Type B pancreatic cell (in vitro differentiated cells): Measurements from ENCODE around the gene CCDC194. TPM values are rescaled to one million over a fixed set of nuclear protein-coding genes. Genes with fewer than 3 reads are reported as not detected.

Experiments
- DNase-seq: peaks from one replicate; pipeline ENCODE4 v3.0.0; 2021; ENCODE audit warnings: mixed read lengths; ENCODE audit not compliant: unreplicated experiment; ENCODE audit errors: extremely low spot score
- H3K27ac Mint-ChIP-seq: 2 replicates; pipeline ENCODE4 v1.8.0; 2021; ENCODE audit warnings: mild to moderate bottlenecking, mixed read lengths
- H3K27me3 Mint-ChIP-seq: 2 replicates; pipeline ENCODE4 v1.8.0; 2021; ENCODE audit warnings: mixed read lengths
- H3K36me3 Mint-ChIP-seq: 2 replicates; pipeline ENCODE4 v1.8.0; 2021; ENCODE audit warnings: mixed read lengths
- H3K4me1 Mint-ChIP-seq: one replicate; pipeline ENCODE4 v1.8.0; 2021; ENCODE audit warnings: mixed read lengths; ENCODE audit not compliant: unreplicated experiment
- H3K4me3 Mint-ChIP-seq: 2 replicates; pipeline ENCODE4 v1.8.0; 2021; ENCODE audit warnings: mild to moderate bottlenecking, mixed read lengths
- H3K9me3 Mint-ChIP-seq: 2 replicates; pipeline ENCODE4 v1.8.0; 2021; ENCODE audit warnings: mixed read lengths
- CTCF ChIP-seq: fragments of 200-600 bp; sonication (generic); conservative IDR thresholded peaks from 2 replicates; pipeline ENCODE4 v1.5.0; 2021; ENCODE audit warnings: antibody characterized with exemption, mild to moderate bottlenecking
- total RNA-seq: library from RNA; stranded (reverse); gene quantifications from 2 replicates; pipeline ENCODE4 v1.2.1, GENCODE V29; 2021; ENCODE audit warnings: low replicate concordance

Gene CCDC194
- total RNA-seq, 1 donor from 2014 or later = not detected

GRCh38 chr19:17405250-17406045 is 11.5 kb upstream of the CCDC194 start, which contains the start of gene BST2:
BST2 (minus strand) TSS chr19:17405630; CDS start chr19:17405575, 55 bp downstream.
- Mint-ChIP-seq H3K4me3 (no peak within 1 kb of the TSS), H3K27me3 (peaks cover 4% of the 10 kb centered on the region), H3K9me3 (no peaks in the 10 kb centered on the region), H3K36me3 (no peaks in the 10 kb centered on the region), H3K4me1 (peaks cover 11% of the 10 kb centered on the region), H3K27ac (no peak within 1 kb of the TSS)
- no peak for DNase-seq
- TF ChIP-seq CTCF = no peak

GRCh38 chr19:17404621-17405249 is 10.7 kb upstream of the CCDC194 start:
- no peak for DNase-seq
- no peaks in the 10 kb centered on the region for H3K36me3 Mint-ChIP-seq
- peaks cover 4% of the 10 kb centered on the region for H3K27me3 Mint-ChIP-seq
- no peak overlapping the region for H3K27ac Mint-ChIP-seq
- H3K4me1 Mint-ChIP-seq = peaks cover 11% of the 10 kb centered on the region
- no peak overlapping the region for H3K4me3 Mint-ChIP-seq
- TF ChIP-seq CTCF = no peak
- H3K9me3 Mint-ChIP-seq = no peaks in the 10 kb centered on the region

- TF ChIP-seq CTCF = no peak
- Mint-ChIP-seq H3K36me3 (no peaks in the 10 kb centered on the region), H3K27me3 (peaks cover 4% of the 10 kb centered on the region), H3K4me3 (no peak overlapping the region), H3K4me1 (peaks cover 11% of the 10 kb centered on the region), H3K9me3 (no peaks in the 10 kb centered on the region), H3K27ac (no peak overlapping the region)
- no peak for DNase-seq
Observed at GRCh38 chr19:17404015-17404414, 10.0 kb upstream of the CCDC194 start.

- Mint-ChIP-seq H3K27me3 (peaks cover 4% of the 10 kb centered on the region), H3K36me3 (no peaks in the 10 kb centered on the region), H3K4me1 (peaks cover 11% of the 10 kb centered on the region), H3K4me3 (peak overlapping the region; percentile 28), H3K9me3 (no peaks in the 10 kb centered on the region), H3K27ac (no peak overlapping the region)
- no peak for TF ChIP-seq CTCF
- no peak for DNase-seq
Observed at GRCh38 chr19:17402982-17403855, 9.2 kb upstream of the CCDC194 start.

GRCh38 chr19:17401628-17402027 is 7.6 kb upstream of the CCDC194 start:
- no peak overlapping the region for H3K27ac Mint-ChIP-seq
- no peak for TF ChIP-seq CTCF
- no peaks in the 10 kb centered on the region for H3K36me3 Mint-ChIP-seq
- H3K27me3 Mint-ChIP-seq = peaks cover 4% of the 10 kb centered on the region
- no peak for DNase-seq
- no peak overlapping the region for H3K4me3 Mint-ChIP-seq
- no peaks in the 10 kb centered on the region for H3K9me3 Mint-ChIP-seq
- H3K4me1 Mint-ChIP-seq = peaks cover 2% of the 10 kb centered on the region
